Measurements from ENCODE around the gene TCP11.
A peak's percentile ranks its signal among the peaks of the same experiment; 100 is the strongest.

The TCP11 gene

GRCh38 chr6:35173044-35173426 is 31.9 kb upstream of the TCP11 start:
- DNase-seq (ENCODE audit: low spot score): no peak

GRCh38 chr6:35170891-35171290 is 29.8 kb upstream of the TCP11 start:
- DNase-seq (ENCODE audit: low spot score): no peak

DNA sequence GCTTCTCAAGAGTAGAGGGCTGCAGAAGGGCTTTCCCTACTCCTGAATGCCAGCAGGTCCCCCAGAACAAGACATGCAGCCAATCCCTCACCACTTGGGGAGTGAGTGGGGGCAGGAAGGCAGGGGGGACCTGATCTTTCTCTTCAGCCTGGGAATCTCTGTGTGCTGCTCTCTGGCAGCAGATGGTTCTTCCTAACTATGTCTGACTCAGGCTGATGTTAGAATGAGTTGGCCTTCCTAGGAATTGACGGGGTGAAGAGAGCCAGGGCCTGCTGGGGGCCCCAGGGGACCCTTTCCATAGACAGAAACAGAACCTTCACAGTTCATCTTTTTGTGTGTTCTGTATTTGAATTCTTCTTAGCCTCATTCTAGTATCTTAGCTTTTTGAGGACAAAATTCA is 29.0 kb upstream of the TCP11 start:
- peak; percentile 64 for DNase-seq (ENCODE audit: low spot score)

- DNase-seq (ENCODE audit: low spot score): no peak
These were observed 27.3 kb upstream of the TCP11 start for GRCh38 chr6:35168461-35168861.

- no peak for DNase-seq (ENCODE audit: low spot score)
These were observed 26.4 kb upstream of the TCP11 start for GRCh38 chr6:35167505-35167904.

- DNase-seq (ENCODE audit: low spot score): no peak
These were observed 25.4 kb upstream of the TCP11 start for GRCh38 chr6:35166520-35166919.

DNA sequence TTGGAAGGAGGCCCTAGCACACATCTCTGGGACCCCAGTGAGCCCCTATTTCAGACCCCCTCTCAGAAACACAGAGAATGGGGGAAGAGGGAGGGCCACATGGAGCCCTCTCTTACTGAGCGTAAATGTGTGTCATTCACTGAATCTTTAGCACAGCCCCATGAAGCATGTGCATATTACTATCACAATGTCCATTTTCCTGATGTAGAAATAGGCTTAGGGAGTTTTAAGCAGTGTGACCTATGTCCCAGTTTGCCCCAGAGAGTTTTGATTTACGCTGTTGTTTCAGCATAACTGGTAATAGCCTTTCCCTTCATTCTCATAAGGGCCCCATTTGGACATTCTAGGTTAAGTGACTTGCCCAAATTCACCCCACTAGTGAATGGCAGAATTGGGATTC is 25.0 kb upstream of the TCP11 start:
- no peak for DNase-seq (ENCODE audit: low spot score)

DNA sequence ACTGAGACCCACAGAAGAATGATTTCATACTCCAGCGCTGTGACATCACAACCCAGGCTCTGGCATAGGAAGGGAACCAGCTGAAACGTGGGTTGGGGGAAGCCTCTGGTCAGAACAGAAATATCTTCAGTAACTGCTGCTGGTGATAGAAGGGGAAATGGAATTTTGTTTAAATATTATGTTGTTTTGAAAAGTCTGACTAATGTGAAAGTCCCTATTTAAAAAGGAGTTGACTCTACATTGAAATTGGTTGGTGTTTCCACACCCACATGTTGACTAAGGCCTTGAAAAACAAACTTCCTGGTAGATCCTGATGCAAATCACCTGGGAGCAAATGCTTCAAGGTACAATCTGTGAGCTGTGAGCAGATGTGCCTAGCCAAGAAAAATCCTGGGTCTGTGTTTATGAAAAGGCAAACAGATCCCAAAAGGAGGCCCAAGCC is 24.5 kb upstream of the TCP11 start:
- no peak for DNase-seq (ENCODE audit: low spot score)

DNA sequence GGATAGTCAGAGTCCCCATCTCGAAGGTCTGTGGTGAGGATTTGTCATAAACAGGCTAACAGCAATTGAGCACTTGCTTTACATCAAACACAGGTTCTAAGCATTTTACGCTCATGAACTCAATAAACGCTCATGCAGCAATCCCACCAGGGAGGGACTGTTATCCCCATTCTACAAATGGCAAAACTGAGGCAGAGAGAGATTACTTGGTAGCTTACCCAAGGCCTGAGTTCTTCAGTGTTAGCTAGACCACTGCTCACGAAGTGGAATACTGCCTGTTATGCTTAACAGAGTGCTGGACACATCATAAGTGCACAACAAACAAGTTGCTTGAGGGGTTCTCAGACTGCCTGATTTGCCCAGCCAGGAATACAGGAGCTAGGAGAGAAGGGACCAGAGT is 23.7 kb upstream of the TCP11 start:
- no peak for DNase-seq (ENCODE audit: low spot score)

GRCh38 chr6:35164277-35164676 is 23.1 kb upstream of the TCP11 start:
- no peak for DNase-seq (ENCODE audit: low spot score)

GRCh38 chr6:35163836-35164235 is 22.7 kb upstream of the TCP11 start:
- no peak for DNase-seq (ENCODE audit: low spot score)

DNA sequence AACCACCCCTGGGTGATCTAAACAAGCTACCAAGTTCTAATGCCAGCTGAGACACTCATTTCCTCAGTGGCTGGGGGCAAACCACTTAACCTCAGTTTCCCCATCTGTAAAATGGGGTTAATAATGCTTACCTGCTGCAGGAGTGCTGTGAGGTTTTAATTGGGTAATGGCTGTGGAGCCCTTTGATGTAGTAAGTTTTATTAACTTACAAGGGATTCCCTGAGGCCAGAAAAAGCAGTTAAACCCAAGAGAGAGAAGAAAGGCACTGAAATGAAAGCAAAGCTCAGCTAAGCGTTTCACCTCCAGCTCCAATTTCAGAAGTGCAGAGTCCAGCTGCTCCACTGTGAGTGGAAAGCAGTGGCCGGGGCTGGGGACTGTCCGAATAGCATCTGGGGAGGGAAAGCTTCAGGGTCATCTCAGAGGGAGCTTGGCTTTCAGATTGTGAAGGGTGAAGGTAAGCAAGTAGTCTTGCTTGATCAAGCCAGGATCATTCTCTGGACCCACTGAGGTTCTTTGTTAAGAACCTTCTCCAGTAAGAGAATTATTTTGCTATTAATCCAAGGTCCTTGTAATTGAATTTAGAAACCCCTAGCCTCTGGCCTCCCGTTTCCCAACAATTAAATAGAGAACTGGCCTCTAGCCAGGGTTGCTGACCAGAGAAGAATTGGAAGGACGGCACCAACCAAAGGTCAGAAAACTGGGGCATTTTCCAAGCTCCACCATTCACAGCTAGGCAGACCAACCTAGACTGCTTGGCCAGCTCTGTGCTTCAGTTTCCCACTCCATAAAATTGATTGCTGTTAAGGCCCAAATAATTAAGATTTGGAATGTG is 20.9 kb upstream of the TCP11 start:
- DNase-seq (ENCODE audit: low spot score): no peak

DNA sequence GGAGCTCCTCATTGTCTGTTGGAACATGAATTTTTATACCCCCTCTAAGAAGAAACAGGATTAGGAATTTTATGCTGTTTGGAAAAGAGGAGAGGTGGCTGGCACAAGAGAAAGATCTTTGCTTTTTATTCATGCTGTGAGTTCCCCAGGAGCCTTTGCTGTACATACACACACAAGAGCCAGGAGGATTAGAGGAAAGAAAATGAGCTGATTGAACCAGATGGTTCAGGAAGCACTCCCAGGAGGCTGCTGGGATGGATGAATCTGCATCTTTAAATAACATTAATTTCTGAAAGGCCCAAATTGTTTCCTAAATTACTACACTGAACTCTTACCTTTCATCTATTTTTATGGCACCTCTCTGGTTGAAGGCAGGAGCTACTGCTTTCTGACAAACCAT is 20.1 kb upstream of the TCP11 start:
- DNase-seq (ENCODE audit: low spot score): no peak

- no peak for DNase-seq (ENCODE audit: low spot score)
These were observed 19.5 kb upstream of the TCP11 start for GRCh38 chr6:35160642-35161041.

DNA sequence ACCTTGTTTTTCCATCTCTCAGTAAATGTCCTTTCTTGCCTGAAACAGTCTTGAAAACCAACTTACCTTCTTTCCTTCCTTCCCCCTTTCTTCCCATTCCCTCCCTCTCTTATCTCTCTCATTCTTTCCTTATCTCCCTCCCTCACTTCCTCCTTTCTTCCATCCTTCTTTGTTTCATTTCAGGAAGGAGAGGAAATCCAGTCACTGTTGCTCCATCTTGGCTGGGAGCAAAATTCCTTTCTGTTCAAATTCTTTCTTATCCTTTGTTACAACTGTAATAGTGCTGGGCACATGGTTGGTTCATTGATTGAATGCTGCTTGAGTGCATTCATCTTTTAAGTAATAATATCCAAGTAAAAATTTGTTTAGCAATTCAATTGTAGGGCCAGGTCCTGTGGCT is 17.4 kb upstream of the TCP11 start:
- no peak for DNase-seq (ENCODE audit: low spot score)

- no peak for DNase-seq (ENCODE audit: low spot score)
These were observed 13.8 kb upstream of the TCP11 start for GRCh38 chr6:35154947-35155346.

DNA sequence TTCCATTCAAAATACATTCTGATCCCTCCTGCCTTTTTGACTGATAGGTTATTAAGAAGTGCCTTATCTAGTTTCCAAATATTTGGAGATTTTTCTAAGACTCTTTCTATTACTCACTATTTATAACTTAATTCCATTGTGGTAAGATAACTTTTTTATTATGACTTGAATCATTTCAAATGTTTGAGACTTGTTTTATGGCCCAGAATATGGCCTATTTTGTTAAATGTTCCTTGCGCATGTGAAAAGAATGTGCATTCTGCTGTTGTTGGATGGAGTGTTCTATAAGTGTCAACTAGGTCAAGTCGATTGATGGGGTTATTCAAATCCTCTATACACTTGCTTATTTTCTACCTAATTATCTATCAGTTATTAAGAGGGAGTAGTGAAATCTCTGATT is 13.1 kb upstream of the TCP11 start:
- DNase-seq (ENCODE audit: low spot score): no peak

DNA sequence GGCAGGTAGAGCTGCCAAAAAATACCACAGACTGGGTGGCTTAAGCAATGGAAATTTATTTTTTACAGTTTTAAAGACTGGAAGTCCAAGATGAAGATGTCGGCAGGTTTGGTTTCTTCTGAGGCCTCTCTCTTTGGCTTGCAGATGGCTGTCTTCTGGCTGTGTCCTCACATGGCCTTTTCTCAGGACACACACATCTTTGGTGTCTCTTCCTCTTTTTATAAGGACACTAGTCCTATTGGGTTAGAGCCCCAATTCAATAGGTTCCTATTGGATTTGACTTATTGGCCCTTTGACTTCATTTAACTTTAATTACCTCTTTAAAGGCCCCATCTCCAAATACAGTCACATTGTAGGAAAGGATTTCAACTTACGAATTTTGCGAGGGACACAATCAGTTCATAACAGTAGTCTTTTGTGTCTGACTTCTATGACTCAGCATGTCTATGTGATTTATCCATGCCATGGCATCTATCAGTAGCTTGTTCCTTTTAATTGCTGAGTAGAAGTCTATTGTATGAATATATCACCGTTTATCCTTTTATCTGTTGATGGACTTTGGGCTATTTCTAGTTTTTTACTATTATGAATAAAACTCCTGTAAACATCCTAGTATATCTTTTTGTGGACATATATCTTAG is 11.0 kb upstream of the TCP11 start:
- no peak for DNase-seq (ENCODE audit: low spot score)

DNA sequence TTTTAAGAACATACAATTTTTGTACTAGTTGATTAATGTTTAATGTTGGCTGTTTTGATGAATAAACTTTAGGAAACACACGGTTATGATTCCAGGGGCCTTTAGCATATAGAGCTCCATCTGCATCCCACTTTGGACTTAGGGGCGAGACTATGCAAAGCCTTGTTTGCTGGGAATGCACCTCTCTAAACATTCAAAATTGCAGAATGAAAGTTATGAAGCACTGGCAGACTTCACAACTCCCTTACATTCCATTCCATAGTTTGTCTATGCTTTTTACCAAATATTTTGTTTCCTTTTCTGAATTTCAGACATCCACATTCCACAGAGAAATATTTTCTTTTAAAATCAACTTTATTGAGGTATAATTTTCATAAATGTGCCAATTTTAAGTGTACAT is 10.3 kb upstream of the TCP11 start:
- no peak for DNase-seq (ENCODE audit: low spot score)

DNA sequence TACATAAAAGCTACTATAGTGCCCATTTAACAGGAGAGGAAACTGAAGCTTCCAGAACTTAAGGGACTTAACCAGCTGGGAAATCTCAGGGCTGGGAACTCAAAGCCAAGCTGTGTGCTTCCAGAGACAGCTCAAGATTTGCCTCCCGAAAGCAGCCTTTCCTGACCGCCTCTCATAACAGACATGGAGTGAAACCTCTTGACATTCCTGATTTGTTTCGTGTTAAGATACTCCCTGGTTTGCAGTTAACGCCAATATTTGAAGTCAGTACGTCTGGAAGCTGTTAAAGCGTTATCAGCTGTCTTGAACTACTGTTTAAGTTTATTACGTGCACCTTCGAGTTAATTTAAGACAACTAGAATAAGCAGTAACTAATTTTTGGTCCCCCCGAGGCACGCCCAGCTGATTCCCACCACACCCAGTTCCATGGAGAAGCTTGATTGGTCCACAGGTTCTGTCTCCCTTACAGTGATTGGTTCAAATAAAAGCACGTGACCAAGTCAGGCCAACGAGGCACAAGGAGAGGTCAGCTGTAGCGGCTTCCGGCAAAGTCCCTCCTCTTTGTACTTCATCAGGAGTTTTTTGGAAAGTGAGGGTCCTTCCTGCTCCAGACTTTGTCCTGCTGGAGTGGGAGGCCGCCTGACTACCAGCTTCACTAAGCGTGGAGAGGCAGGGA is 8.9 kb upstream of the TCP11 start:
- no peak for DNase-seq (ENCODE audit: low spot score)

- peak; percentile 49 for DNase-seq (ENCODE audit: low spot score)
These were observed 7.1 kb upstream of the TCP11 start for GRCh38 chr6:35148167-35148741.

- DNase-seq (ENCODE audit: low spot score): no peak
These were observed 6.3 kb upstream of the TCP11 start for GRCh38 chr6:35147486-35147885.

DNA sequence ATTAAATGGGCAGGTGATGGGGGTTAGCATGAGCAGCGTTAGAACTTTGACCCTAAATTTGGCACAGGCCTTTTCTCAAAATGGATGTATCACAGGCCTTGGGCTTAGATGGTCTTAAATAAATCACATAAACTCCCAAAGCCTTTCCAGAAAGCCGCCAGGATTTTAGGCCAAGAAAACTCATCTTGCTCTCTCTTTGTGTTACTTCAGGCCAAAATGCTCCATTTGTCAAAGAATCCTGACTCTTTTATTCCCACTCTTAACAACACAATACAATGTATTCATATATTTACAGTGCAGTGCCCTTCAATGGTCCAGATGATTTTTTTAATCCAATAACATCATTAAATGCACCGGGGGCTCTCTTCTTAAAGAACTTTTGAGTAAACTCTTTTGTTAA is 5.9 kb upstream of the TCP11 start:
- DNase-seq (ENCODE audit: low spot score): no peak

Measured in hepatic stellate cell (primary cell).